ENCODE data around the gene IFT74. TPM values are rescaled to one million over a fixed set of nuclear protein-coding genes. Genes with fewer than 3 reads are reported as not detected.

Gene IFT74
- total and polyA plus RNA-seq, 9 of the 15 experiments (the other 6 are each of a cell fraction or from before 2014, with no cell fraction given), result 6.1 to 13.2 (median 9.3) TPM

- no TSS peak for BruUV-seq (replicated peaks)
- no peak for ATAC-seq
- WGBS (ENCODE audit: insufficient coverage, low coverage, missing lambda C conversion rate), result 14% methylated on average over 1 of the region's 1 CpG
- TF ChIP-seq MGA (IDR thresholded peaks at IDR 0.05) (no peak), ADNP (tag; IDR thresholded peaks at IDR 0.05) (no peak), KLF16 (IDR thresholded peaks at IDR 0.05) (no peak), THAP7 (CRISPR knock-in tag; IDR thresholded peaks at IDR 0.05) (no peak), SIRT6 (IDR thresholded peaks at IDR 0.05; ENCODE audit: low read depth, low read length) (no peak), FOXA1 (IDR thresholded peaks at IDR 0.05; ENCODE audit: borderline replicate concordance) (no peak), FOXP1 (CRISPR knock-in tag; IDR thresholded peaks at IDR 0.05) (no peak), THRA (IDR thresholded peaks at IDR 0.05) (no peak), FOXJ3 (CRISPR knock-in tag; IDR thresholded peaks at IDR 0.05) (no peak), SMAD1 (IDR thresholded peaks at IDR 0.05; ENCODE audit: low read depth, low read length, partially characterized antibody) (no peak)
Measured at GRCh38 chr9:27078685-27079084, 122.5 kb downstream of the IFT74 start.

More at GRCh38 chr9:27078685-27079084, 122.5 kb downstream of the IFT74 start:
- H3K9me1 ChIP-seq (ENCODE audit: control insufficient read depth, insufficient read depth, low read length), result no peaks in the 10 kb centered on the region
- FAIRE-seq, result no peak
- H3K9ac ChIP-seq (ENCODE audit: insufficient read depth in 1 of 2, low read depth in 2 of 2, low read length in 2 of 2), result no peak overlapping the region
- no peaks in the 10 kb centered on the region for H3K27me3 ChIP-seq (ENCODE audit: control insufficient read depth in 2 of 2, insufficient read depth in 2 of 2, low read length in 2 of 2)
- H3K79me2 ChIP-seq (ENCODE audit: control insufficient read depth, insufficient read depth, low read length), result no peaks in the 10 kb centered on the region
- H3K4me1 ChIP-seq (replicated peaks in 1 of 2; ENCODE audit: control insufficient read depth in 2 of 2, insufficient read depth in 2 of 2, low read length in 2 of 2), result no peaks in the 10 kb centered on the region
- POLR2A ChIA-PET, result no interaction called here
- DNase-seq (ENCODE audit: extremely low read depth in 1 of 4, low spot score in 3 of 4), result no peak
- CTCF ChIA-PET (ENCODE audit: low intra/inter-chr PET ratio), result no interaction called here
- in situ Hi-C loops (cut with MboI), result no loop called here
- H2AFZ ChIP-seq (ENCODE audit: low read depth, low read length), result no peak overlapping the region
- H3K4me3 ChIP-seq, result no peak overlapping the region
- H3K4me2 ChIP-seq (ENCODE audit: insufficient read depth, low read length), result no peak overlapping the region
- H3K9me3 ChIP-seq (replicated peaks; ENCODE audit: control insufficient read depth, insufficient read depth, low read depth, low read length), result no peaks in the 10 kb centered on the region
- no peak overlapping the region for H3K27ac ChIP-seq (ENCODE audit: extremely low read depth, low read depth, low read length)
- intact Hi-C loops (cut with micrococcal nuclease), result no loop called here
- H3K36me3 ChIP-seq (ENCODE audit: control insufficient read depth, insufficient read depth, low read length), result no peaks in the 10 kb centered on the region
- no peaks in the 10 kb centered on the region for H4K20me1 ChIP-seq (replicated peaks; ENCODE audit: control insufficient read depth, insufficient read depth, low read length)
